ENCODE measurements around the gene ME2.

- TF ChIP-seq, protein P1, sequence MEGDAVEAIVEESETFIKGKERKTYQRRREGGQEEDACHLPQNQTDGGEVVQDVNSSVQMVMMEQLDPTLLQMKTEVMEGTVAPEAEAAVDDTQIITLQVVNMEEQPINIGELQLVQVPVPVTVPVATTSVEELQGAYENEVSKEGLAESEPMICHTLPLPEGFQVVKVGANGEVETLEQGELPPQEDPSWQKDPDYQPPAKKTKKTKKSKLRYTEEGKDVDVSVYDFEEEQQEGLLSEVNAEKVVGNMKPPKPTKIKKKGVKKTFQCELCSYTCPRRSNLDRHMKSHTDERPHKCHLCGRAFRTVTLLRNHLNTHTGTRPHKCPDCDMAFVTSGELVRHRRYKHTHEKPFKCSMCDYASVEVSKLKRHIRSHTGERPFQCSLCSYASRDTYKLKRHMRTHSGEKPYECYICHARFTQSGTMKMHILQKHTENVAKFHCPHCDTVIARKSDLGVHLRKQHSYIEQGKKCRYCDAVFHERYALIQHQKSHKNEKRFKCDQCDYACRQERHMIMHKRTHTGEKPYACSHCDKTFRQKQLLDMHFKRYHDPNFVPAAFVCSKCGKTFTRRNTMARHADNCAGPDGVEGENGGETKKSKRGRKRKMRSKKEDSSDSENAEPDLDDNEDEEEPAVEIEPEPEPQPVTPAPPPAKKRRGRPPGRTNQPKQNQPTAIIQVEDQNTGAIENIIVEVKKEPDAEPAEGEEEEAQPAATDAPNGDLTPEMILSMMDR (IDR thresholded peaks at IDR 0.05; ENCODE audit: control extremely low read depth in 1 of 3, insufficient read depth in 1 of 3, low read depth in 1 of 3, low read length in 3 of 3), result no peak
- TF ChIP-seq POLR2A (IDR thresholded peaks at IDR 0.05; ENCODE audit: control extremely low read depth in 1 of 2, low read depth in 2 of 2, low read length in 2 of 2), result no peak
- TF ChIP-seq YY1 (IDR thresholded peaks at IDR 0.05; ENCODE audit: low read depth, low read length), result no peak
- no peak for TF ChIP-seq SRF (IDR thresholded peaks at IDR 0.05; ENCODE audit: low read depth, low read length)
- no peak for TF ChIP-seq EZH2 (IDR thresholded peaks at IDR 0.05; ENCODE audit: low read depth, low read length, severe bottlenecking)
- TF ChIP-seq MAFK (IDR thresholded peaks at IDR 0.05; ENCODE audit: low read depth, low read length), result no peak
Measured at GRCh38 chr18:50982086-50982801, 103.3 kb downstream of the ME2 start.

Data from H1 (cell line).